ENCODE data around the gene GOLGA6L2.
"Not testable (repeated sequence)": the region's sequence is repeated elsewhere in the genome, so short reads cannot be mapped to it uniquely, and the experiment has no call there.

GOLGA6L2 gene, protein sequence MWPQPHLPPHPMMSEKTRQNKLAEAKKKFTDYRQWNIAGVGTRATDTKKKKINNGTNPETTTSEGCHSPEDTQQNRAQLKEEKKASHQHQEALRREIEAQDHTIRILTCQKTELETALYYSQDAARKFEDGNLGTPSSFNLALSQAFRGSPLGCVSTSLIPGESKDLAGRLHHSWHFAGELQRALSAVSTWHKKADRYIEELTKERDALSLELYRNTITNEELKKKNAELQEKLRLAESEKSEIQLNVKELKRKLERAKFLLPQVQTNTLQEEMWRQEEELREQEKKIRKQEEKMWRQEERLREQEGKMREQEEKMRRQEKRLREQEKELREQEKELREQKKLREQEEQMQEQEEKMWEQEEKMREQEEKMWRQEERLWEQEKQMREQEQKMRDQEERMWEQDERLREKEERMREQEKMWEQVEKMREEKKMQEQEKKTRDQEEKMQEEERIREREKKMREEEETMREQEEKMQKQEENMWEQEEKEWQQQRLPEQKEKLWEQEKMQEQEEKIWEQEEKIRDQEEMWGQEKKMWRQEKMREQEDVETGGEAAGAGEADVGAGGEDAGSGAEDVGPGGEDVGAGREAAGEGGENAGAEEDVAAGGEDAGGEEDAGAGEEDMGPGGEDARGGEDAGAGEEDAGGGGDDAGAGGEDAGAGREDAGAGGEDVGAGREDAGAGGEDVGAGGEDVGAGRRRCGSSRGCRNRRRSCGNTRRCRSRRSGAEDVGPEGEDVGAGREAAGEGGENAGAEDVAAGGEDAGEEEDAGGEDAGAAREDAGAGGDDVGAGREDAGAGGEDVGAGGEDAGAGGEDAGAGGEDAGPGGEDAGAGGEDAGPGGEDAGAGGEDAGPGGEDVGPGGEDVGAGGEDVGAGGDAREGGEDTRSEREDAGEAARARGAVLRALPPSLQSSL

DNA sequence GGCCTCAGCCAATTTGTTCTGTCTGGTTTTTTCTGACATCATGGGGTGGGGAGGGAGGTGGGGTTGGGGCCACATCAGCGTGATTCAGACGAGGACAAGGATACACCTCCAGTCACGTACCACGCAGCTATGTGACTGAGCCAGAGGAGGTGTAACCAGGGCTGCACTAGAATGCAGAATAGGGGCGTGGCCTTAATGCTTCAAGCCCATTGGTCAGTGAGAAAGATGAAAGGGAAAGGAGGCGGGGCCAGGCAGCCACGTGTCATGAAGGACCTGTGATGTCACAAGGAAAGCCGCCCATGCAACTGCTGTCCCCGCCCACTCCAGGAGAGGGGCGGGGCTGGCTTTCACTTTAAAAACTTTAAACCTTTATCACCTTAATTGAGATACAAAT is at the start of gene GOLGA6L2:
TSS of gene GOLGA6L2 (minus strand) at position 137 of the 394 bp plus-strand sequence. CDS start at position 75, 62 bp downstream.
- DNase-seq (ENCODE audit: low spot score) = no peak

DNA sequence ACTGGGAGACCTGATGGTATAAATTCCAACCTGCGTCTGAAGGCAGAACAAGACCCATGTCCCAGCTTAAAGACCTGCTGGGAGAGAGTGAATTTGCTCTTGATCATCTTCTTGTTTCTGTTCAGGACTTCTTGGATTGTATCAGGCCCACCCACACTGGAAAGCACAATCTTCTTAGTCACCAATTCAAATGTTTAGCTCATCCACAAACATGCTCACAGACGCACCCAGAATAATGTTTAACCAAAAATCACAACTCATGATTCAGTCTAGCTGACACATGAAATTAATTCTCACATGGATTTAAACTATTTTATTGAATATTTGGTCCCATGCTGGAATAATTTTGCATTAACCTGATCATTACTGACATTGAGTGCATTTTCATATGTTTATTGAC is 37.8 kb upstream of the GOLGA6L2 start:
- DNase-seq (ENCODE audit: low spot score) = no peak

DNA sequence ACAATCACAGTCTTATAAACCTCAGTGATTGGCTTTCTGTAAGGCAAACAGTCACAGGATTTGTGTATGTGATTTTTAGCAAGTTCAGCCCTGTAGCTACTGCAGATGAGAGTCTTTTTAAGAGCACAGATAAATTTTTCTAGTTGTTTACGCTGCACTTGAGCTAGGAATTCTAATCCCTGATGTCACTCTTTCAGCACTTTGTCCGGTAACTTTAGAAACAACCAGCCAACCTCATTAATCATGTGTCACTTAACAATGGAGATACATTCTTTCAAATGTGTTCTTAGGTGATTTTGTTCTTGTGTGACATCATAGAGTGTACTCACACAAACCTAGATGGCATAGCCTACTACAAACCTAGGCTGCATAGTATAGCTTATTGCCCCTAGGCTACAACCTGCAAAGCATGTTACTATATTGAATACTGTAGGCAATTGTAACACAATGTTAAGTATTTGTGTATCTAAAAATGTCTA is 36.8 kb upstream of the GOLGA6L2 start:
- no peak for DNase-seq (ENCODE audit: low spot score)

DNA sequence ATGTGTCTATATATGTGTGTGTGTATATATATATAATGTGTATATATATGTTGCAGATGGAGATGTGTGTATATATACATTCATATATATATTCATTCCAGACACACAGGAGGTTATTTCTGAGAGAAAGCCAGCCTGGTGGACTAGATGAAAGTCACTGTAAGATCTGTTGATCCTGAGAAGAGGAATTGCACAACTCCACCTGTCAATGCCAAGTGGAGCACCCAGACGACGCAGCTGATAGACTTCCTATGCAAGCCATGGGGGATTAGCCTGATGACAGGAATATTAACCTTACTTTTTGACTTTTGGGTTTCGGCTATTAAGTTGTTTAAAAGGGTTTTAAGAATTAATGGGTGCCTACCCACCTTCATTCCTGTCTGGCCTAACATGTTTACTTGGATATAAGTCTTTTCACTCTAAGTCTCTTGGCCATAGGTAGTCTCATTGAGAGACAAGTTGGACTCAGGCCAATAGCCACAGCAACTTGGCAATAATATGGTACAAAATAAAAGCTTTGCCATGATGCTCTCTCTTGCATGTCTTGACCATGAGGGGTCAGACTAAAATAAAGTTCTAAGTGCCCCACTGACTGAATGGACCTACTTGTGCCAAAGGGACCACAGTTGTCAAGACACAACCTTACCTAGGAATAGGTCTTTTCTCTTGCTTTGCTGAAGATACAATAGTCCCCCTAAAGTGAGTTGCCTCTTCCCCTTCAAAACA is 35.9 kb upstream of the GOLGA6L2 start:
- DNase-seq (ENCODE audit: low spot score) = no peak

DNA sequence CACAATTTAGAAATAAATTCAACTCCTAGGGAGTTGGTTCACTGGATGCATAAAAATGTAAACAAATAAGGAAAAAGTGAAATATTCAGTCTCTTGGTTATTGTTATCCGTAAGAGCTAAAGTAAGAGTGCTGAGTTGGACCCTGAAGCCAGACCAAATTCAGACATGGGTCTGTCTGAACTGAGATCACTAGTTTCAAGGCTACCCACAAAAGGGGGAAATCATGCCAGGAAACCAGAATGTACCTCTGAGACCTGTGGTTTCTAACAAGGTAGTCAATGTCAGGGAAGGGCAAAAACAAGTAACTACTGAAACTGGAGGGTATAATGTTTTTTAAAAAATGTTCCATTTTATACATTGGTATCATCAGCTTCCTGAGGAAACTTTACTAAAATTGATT is 35.2 kb upstream of the GOLGA6L2 start:
- no peak for DNase-seq (ENCODE audit: low spot score)

DNA sequence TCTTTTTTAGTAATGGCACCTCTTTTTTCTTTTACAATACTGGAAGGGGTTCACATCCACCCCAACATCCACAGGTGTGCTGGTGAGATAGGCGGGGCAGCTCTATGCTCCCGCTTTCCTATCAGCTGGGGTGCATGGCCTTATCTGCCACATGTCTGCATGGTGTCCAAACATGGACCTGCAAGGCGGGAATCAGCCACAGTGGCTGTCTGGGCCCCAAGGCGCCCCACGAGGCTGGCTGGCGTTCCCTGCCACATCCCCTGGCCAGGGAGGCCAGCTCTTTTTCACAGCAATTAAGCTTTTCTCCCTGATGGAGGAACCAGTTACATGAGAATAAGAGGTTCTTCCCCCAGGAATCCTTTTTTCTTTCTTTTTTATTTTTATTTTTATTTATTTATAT is 30.9 kb upstream of the GOLGA6L2 start:
- DNase-seq (ENCODE audit: low spot score) = no peak

DNA sequence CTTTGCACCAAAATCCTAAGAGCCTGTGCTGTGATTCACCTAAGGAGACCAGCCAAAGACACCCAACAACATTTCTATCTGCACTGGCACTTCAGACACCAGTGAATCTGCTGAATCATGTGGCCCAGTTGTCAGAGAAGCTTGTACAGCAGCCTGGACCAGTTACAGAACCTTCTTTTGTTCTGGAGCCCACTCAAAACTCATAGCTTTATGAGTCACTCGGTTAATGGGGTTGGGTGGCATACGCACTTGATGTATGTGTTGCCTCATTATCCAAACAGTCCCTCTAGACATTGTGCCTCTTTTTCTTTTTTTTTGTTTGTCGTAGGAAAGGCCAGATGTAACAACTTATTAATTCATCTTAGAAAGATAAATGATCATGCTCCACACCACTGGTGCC is 25.6 kb upstream of the GOLGA6L2 start:
- DNase-seq (ENCODE audit: low spot score) = no peak

DNA sequence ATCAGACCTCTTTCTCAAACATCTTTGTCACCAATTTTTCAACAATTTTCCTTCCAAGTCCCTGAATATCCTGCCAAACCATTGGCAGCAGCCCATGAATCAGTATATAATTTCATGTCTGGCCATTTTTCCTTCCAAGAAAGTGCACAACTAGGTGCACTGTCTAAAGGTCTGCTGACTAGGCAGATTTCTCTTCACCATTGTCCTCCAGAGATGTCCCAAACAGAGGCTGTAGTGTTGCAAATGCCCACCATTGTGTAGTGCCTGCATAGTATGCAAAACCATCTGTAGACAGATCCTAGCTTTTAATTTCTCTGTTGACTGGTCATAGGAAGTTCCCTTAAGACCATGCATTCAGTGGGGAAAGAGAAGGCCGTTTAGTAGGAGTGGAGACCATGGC is 25.0 kb upstream of the GOLGA6L2 start:
- DNase-seq (ENCODE audit: low spot score) = no peak

DNA sequence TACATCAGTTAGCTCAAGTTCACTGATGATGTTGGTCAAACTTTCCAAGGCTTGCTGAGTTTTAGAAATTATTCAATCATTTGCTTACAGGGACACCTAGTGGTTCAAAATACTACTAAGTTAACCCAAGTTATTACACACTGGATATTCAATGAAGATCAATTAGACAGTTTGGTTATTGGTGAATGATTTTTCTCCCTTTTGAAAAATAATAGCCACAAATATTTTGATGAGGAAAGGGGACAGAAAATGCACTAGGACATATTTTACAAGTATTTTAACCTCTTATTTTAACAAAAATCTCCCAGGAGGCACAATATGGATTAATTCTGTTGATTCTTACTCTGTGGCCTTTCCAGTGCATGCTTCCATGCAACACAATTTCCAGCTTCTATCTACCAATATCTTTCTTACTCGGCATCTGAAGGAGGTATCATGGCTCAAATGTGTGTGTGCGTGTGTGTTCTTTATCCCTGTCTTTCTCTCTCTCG is 20.1 kb upstream of the GOLGA6L2 start:
- DNase-seq (ENCODE audit: low spot score) = no peak

DNA sequence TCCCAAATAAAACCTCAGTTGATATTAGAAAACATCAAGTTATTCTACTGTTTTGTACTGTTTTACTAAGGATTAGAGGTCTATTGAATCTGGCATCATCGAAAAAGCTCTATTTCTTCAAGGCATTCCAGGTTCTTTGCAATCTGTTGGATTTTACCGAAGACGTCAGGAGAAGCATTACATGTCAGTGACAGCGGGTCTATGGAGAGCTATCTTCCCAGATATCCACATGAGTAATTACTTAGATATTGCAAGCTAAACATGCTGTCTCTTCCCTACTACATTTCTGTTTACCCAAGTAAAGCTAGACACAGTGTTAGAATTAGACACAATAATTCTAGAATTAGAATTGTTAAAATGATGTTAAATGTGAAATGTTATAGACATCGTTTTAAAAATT is 10.8 kb upstream of the GOLGA6L2 start:
- DNase-seq (ENCODE audit: low spot score) = no peak

DNA sequence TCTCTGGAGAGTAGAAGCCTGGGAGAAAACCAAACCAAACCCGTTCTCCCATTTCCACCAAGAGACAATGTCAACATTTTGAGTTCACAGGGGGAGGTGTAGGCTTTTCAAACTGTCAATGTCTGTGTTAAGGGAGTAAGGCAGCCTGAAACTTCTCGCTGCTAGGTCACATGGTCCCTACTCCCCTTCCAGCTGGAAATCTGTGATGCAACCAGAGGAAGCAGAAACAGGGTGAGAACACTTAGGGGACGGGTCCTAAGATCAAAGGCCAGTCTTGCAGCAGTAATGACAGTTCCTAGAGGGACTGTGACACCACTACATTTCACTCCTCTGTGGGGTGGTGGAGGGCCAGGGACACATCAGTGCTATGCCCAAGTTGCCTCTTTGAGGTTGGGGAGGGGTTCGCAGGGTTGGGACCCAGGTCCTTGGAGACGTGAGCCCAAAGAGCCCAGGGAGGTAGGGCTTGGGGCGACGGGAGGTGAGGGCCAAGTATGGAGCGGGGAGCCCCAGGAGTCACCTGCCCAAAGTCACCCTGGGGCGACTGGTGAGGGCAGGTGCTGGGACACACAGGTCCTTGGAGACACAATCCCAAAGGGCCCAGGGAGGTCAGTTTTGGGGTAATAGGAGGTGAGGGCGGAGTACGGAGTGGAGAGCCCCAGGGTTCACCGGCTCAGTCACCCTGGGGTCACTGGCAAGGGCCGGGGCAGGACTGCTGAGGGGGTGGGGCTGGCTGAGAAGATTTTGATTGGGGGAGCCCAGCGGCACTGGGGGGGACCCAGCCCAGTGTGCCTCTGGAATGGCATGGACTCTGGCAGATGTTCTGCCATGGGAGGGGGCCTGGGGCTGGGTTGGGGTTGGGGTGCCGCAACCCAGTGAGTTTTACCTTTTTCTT is 582 bp downstream of the GOLGA6L2 start:
- no peak for DNase-seq (ENCODE audit: low spot score)

DNA sequence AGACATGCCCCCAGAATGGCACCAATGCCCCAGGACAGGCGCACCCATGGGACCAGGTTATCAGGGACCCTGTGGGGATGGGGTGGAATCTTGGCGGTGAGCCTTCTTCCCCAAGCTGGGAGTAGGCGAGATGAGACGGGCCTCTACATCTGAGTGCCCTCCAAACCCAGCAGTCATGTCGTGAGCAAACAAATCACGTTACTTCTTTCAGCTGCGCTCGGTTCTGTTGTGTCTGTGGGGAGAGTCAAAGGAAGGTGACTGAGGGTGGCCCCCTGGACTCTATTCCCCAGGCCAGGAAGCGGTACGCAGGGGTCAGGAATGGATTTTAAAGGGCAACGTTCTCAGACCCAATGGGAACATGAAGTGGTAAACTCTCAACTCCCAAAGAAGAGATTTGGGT is 2.8 kb downstream of the GOLGA6L2 start:
- no peak for DNase-seq (ENCODE audit: low spot score)

DNA sequence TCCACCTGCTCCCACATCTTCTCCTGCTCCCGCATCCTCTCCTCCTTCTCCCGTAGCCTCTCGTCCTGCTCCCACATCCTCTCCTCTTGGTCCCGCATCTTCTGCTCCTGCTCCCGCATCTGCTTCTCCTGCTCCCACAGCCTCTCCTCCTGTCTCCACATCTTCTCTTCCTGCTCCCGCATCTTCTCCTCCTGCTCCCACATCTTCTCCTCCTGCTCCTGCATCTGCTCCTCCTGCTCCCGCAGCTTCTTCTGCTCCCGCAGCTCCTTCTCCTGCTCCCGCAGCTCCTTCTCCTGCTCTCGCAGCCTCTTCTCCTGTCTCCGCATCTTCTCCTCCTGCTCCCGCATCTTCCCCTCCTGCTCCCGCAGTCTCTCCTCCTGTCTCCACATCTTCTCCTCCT is 5.8 kb downstream of the GOLGA6L2 start:
- DNase-seq (ENCODE audit: low spot score) = no peak

DNA sequence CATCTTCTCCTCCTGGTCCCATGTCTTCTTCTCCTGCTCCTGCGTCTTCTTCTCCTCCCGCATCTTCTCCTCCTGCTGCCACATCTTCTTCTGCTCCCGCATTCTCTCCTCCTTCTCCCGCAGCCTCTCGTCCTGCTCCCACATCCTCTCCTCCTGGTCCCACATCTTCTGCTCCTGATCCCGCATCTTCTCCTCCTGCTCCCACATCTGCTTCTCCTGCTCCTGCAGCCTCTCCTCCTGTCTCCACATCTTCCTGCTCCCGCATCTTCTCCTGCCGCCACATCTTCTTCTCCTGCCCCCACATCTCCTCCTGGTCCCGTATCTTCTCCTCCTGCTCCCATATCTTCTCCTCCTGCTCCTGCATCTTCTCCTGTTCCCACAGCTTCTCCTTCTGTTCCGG is 6.4 kb downstream of the GOLGA6L2 start:
- DNase-seq (ENCODE audit: low spot score) = no peak

DNA sequence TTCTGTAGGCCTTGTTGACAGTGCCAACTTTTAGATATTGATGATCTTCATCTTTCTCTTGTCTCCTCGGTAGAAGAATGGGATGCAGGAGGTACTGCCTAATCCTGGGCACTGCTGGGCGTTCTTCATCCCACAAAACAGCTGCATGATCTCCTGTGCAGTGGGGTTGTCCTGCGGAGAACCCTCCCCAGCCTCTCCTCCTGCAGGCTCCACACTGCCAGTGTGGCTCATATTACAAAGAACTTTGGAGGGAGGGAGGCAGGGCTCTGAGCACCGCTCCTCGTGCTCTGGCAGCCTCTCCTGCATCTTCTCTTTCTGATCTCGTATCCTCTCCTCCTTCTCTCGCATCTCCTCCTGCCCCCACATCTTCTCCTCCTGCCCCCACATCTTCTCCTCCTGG is 7.5 kb downstream of the GOLGA6L2 start:
- no peak for DNase-seq (ENCODE audit: low spot score)

DNA sequence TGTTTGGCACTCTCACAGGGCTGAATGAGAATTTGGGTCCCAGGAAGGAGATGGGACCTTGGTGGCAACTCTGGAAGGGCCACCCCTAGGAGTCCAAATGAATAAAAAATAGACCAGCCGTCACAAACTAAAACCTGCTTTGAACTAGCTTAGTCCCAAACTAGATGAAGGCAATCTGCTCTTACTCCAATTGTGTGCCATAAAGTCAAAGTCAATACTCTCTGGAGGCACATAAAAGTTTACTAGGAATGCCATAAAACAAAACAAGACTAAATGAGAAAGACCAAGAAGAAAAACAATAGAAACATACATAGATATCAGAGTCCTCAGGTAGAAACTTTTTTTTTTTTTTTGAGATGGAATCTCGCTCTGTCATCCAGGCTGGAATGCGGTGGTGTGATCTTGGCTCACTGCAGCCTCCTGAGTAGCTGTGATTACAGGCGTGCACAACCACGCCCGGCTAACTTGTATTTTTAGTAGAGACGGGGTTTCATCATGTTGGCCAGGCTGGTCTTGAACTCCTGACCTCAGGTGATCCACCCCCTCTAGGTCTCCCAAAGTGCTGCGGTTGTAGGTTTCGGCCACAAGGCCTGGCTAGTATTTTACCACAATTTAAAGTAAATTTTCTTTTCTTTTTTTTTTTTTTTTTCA is 8.1 kb downstream of the GOLGA6L2 start:
- DNase-seq (ENCODE audit: low spot score) = no peak

DNA sequence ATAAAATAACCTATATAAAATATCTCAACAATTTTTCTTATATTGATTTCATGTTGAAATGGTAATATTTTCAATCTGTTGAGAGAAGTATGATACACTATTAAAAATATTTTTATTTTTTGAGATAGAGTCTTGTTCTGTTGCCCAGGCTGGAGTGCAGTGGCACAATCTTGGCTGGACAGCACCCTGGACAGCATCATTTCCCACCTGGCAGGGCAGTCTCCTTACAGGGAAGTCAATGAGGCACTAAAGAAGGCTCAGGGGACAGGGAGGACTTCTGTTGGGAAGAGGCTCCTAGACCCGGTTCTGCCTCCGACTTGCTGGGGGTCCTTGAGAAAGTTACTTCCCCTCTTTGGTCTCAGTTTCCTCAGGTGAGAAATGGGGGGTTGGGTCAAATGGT is 9.4 kb downstream of the GOLGA6L2 start:
- no peak for DNase-seq (ENCODE audit: low spot score)

DNA sequence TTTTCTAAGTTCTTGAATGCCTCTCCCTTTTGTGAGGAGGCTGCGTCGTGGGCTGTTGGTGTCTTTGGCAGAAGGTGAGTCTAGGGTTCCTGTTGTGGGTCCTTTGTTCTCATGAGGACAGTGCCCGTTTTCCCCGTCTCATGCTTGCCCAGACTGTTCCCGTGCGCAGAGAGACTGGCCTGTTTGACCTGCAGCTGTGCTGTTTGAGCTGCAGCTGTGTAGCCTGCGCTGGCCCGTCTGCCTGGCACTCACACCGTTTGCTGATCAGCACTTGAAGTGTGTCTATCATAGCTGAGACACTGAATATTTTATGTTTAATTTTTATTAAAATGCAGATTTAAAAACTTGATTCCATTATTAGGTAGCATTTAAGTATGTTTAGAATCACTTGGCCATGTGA is 9.9 kb downstream of the GOLGA6L2 start:
- no peak for DNase-seq (ENCODE audit: low spot score)

DNA sequence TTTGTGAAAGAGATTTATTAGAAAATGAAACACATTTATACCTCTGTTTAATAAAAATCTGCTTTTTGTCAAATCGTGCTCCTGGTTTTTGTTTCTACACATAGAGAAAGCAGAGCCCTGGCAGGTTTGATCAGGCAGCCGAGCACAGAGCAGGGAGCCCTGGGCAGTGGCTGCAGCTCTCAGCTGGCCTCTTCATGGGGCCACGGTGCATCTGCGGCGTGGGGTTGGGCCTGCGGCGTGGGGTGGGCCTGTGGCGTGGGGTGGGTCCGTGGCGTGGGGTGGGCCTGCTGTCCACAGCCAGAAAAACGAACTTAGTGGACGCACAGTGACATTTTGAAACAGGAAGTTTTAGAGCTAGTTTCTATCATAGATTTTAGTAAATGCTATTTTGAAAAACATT is 10.6 kb downstream of the GOLGA6L2 start:
- DNase-seq (ENCODE audit: low spot score) = no peak

DNA sequence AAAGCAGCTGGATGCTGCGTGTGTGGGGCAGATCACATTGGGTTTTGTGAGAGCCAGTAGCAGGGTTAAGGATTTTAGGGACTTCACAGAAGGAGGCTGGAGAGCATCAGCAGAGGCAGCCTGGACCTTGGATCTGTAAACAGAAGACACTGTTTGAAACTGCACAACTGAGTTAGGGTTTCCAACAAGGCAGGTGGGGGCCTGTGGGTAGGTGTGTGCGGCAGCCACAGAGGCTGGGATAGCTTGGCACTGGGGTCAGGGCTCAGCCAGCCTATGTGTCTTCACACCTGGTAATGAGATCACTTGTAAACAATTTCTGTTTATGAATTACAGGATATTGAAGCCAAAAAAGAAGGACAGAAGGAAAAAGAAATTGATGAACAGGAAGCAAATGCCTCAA is 12.3 kb downstream of the GOLGA6L2 start:
- DNase-seq (ENCODE audit: low spot score) = not testable (repeated sequence)

DNA sequence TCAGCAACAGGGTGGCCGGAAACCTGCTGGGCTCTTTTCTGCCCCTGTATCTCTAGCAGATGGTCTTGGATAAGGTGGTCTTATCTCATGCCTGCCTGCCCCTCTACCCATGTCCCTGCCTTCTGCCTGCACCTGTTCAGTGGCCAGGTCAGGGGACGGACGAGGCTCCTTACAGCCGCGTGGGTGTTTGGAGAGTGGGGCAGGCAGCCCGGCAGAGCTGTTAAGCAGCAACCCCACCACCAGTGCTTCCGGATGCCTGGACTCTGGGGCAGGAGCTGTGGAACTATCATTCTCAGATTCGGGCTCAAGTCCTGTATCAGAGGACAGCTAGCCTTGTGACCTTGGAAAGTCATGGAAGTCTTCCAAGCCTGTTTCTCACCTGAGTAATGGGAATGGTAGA is 21.7 kb downstream of the GOLGA6L2 start:
- DNase-seq (ENCODE audit: low spot score) = not testable (repeated sequence)

Measured in CD4-positive, alpha-beta T cell treated with Interleukin-6 at 100 ng/mL for 8 hours (primary cell).